Spleen (tissue), 11 donors: ENCODE results near the gene PRDX4. TPM values are rescaled to one million over a fixed set of nuclear protein-coding genes. Genes with fewer than 3 reads are reported as not detected.
"Not testable (repeated sequence)": the region's sequence is repeated elsewhere in the genome, so short reads cannot be mapped to it uniquely, and the experiment has no call there.

Experiments used
- DNase-seq: peaks from one replicate; pipeline ENCODE4 v3.0.0-alpha.2; 2020
- H3K27ac ChIP-seq, 8 donors: fragments of 200-600 bp; sonication (generic) in 7 of 8; 1 replicate in 4 of 8; 2 replicates in 4 of 8; pipeline versions ENCODE4 v1.5.0 to v1.8.0; 2016 to 2021; ENCODE audit warnings: inconsistent platforms in 4 of 8, mild to moderate bottlenecking in 4 of 8, moderate library complexity in 1 of 8
- H3K27me3 ChIP-seq, 7 donors: fragments of 200-600 bp; sonication (generic) in 6 of 7; replicated peaks in 1 of 7; 1 replicate in 4 of 7; 2 replicates in 3 of 7; pipeline versions ENCODE4 v1.5.0 to v1.8.0; 2016 to 2021; ENCODE audit warnings: inconsistent platforms in 3 of 7, mild to moderate bottlenecking in 1 of 7
- H3K36me3 ChIP-seq, 6 donors: fragments of 200-600 bp; sonication (generic) in 5 of 6; 1 replicate in 4 of 6; 2 replicates in 2 of 6; pipeline versions ENCODE4 v1.5.0 to v1.8.0; 2016 to 2021; ENCODE audit warnings: inconsistent platforms in 2 of 6
- H3K4me1 ChIP-seq, 6 donors: fragments of 200-600 bp; sonication (generic) in 5 of 6; 1 replicate in 3 of 6; 2 replicates in 3 of 6; pipeline versions ENCODE4 v1.5.0 to v1.8.0; 2016 to 2021; ENCODE audit warnings: inconsistent platforms in 3 of 6
- H3K4me3 ChIP-seq, 8 donors: fragments of 200-600 bp; sonication (generic) in 7 of 8; 1 replicate in 4 of 8; 2 replicates in 4 of 8; pipeline versions ENCODE4 v1.5.0 to v1.8.0; 2016 to 2021; ENCODE audit warnings: inconsistent platforms in 4 of 8, mild to moderate bottlenecking in 4 of 8, moderate library complexity in 2 of 8
- H3K9me3 ChIP-seq, 8 donors: fragments of 200-600 bp; sonication (generic) in 7 of 8; 1 replicate in 4 of 8; 2 replicates in 4 of 8; pipeline versions ENCODE4 v1.5.0 to v1.8.0; 2016 to 2021; ENCODE audit warnings: inconsistent platforms in 4 of 8
- POLR2A ChIP-seq, 3 donors: fragments of 450-650 bp; IDR thresholded peaks; one replicate each; pipeline ENCODE4 v1.5.1; 2017; ENCODE audit warnings: antibody characterized with exemption in 3 of 3, mild to moderate bottlenecking in 1 of 3
- POLR2AphosphoS5 ChIP-seq, 3 donors: sonication (generic); formaldehyde crosslinking; IDR thresholded peaks; one replicate each; pipeline ENCODE4 v1.5.1; 2017; ENCODE audit warnings: antibody characterized with exemption in 3 of 3
- WGBS, 5 donors: extraction: QIAGEN DNeasy Blood & Tissue Kit in 3 of 5; methylation state at CpG; one replicate each; pipeline versions ENCODE4 v1.1.5 to v1.1.7; 2013 to 2018; 5-methylcytosine and 5-hydroxymethylcytosine counted together
- intact Hi-C: fragments of 100-400 bp; cut with DNase I; formaldehyde crosslinking; loops from one replicate; pipeline ENCODE4 v1.15.0; 2023; ENCODE audit warnings: low total_unique reads
- polyA plus RNA-seq, 3 donors: library from polyadenylated mRNA; stranded (reverse); fragments of 200-250 nt; gene quantifications; one replicate each; pipeline ENCODE4 v1.2.1, GENCODE V29; 2013
- total RNA-seq, 7 donors: library from RNA; depleted of rRNA in 3 of 7; stranded (reverse); fragments of >200 nt in 3 of 7; fragmentation: NEBNext Ultra II Directional in 4 of 7; extraction: Animal tissue kit (Norgen Biotek cat#: 25700) in 4 of 7; gene quantifications; one replicate each; pipeline versions ENCODE4 v1.1.0 to v1.2.1, GENCODE V29; 2016 to 2021
- TF ChIP-seq, protein P1 (sequence below), 11 experiments: fragments of 200-600 bp in 7 of 11; fragments of 450-650 bp in 4 of 11; sonication (generic) in 4 of 11; IDR thresholded peaks in 8 of 11; conservative IDR thresholded peaks in 3 of 11; 1 replicate in 7 of 11; 2 replicates in 4 of 11; pipeline versions ENCODE4 v1.4.0 to v1.8.0; 2016 to 2021; ENCODE audit warnings: antibody characterized with exemption in 11 of 11, inconsistent platforms in 4 of 11, mild to moderate bottlenecking in 1 of 11
- donor health status: healthy with polysubstance abuse.
- donor health status: DM: no; HTN: no; CAD: no; lungs with moderate emphysema.
- donor health status: DM: no; HTN: no; CAD: no.
- donor health status: Bipolar disorder and iron deficiency.
- donor health status: healthy.
- donor health status: DM: no; HTN: no; CAD: no.
- donor health status: DM: yes; HTN: yes; CAD: no.

The PRDX4 gene
- total and polyA plus RNA-seq, 10 donors = 13.5 to 107 (median 38.1) TPM

DNA sequence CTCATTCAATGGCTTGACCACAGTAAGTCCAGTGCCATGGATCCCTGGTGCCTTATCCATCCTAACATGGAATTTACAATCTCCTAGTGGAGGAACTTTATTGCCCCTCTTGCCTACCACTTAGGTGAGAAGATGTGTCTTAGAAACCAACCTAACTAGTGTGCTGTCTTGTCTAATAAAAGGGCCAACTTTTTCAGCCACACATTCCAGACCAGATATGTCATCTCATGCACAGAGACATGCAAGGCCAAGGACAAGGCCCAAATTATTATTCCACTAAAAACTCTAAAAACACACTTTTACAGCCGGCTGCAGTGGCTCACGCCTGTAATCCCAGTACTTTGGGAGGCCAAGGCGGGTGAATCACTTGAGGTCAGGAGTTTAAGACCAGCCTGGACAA is 10.6 kb upstream of the PRDX4 start:
- WGBS, 5 donors = 66 to 96% (median 91%) methylated on average over 3 of the region's 3 CpGs
- no peaks in the 10 kb centered on the region for H3K4me1 ChIP-seq

GRCh38 chrX:23659339-23659738 is 8.0 kb upstream of the PRDX4 start:
- Histone ChIP-seq H3K27ac (no peak overlapping the region), H3K27me3 (peaks cover 0 to 7% (median 0%) of the 10 kb centered on the region in 7 donors), H3K36me3 (no peaks in the 10 kb centered on the region), H3K4me3 (no peak overlapping the region), H3K4me1 (peaks cover 0 to 9% (median 3%) of the 10 kb centered on the region in 6 donors), H3K9me3 (no peaks in the 10 kb centered on the region)
- no peak for DNase-seq
- intact Hi-C loops = no loop called here
- WGBS, 5 donors = 71 to 94% (median 86%) methylated on average over 4 of the region's 4 CpGs
- no peak for TF ChIP-seq POLR2A (IDR thresholded peaks at IDR 0.05)
- TF ChIP-seq, protein P1, sequence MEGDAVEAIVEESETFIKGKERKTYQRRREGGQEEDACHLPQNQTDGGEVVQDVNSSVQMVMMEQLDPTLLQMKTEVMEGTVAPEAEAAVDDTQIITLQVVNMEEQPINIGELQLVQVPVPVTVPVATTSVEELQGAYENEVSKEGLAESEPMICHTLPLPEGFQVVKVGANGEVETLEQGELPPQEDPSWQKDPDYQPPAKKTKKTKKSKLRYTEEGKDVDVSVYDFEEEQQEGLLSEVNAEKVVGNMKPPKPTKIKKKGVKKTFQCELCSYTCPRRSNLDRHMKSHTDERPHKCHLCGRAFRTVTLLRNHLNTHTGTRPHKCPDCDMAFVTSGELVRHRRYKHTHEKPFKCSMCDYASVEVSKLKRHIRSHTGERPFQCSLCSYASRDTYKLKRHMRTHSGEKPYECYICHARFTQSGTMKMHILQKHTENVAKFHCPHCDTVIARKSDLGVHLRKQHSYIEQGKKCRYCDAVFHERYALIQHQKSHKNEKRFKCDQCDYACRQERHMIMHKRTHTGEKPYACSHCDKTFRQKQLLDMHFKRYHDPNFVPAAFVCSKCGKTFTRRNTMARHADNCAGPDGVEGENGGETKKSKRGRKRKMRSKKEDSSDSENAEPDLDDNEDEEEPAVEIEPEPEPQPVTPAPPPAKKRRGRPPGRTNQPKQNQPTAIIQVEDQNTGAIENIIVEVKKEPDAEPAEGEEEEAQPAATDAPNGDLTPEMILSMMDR (IDR thresholded peaks at IDR 0.05 in 8 of 11, conservative IDR thresholded peaks at IDR 0.05 in 3 of 11) = no peak
- TF ChIP-seq POLR2AphosphoS5 (IDR thresholded peaks at IDR 0.05) = no peak

More for the DNA sequence above, 10.6 kb upstream of the PRDX4 start:
- intact Hi-C loops = no loop called here
- Histone ChIP-seq H3K9me3 (no peaks in the 10 kb centered on the region), H3K27ac (no peak overlapping the region), H3K36me3 (no peaks in the 10 kb centered on the region), H3K4me3 (no peak overlapping the region), H3K27me3 (peaks cover 0 to 7% (median 0%) of the 10 kb centered on the region in 7 donors)
- DNase-seq = no peak
- TF ChIP-seq POLR2AphosphoS5 (IDR thresholded peaks at IDR 0.05) = no peak
- TF ChIP-seq POLR2A (IDR thresholded peaks at IDR 0.05) = no peak
- TF ChIP-seq, protein P1 (IDR thresholded peaks at IDR 0.05 in 8 of 11, conservative IDR thresholded peaks at IDR 0.05 in 3 of 11) = no peak

- H3K9me3 ChIP-seq, intact Hi-C loops, H3K36me3 ChIP-seq, H3K4me3 ChIP-seq, H3K27me3 ChIP-seq, H3K4me1 ChIP-seq, DNase-seq, H3K27ac ChIP-seq: not testable (repeated sequence)
- WGBS, 5 donors = 44 to 58% (median 48%) methylated on average over 5 to 8 of the region's 8 CpGs
Measured at GRCh38 chrX:23660083-23660765, 7.1 kb upstream of the PRDX4 start.

- Histone ChIP-seq H3K27ac (no peak overlapping the region), H3K4me1 (peaks cover 0 to 9% (median 3%) of the 10 kb centered on the region in 6 donors), H3K9me3 (no peaks in the 10 kb centered on the region), H3K27me3 (no peaks in the 10 kb centered on the region), H3K36me3 (no peaks in the 10 kb centered on the region), H3K4me3 (no peak overlapping the region)
- intact Hi-C loops = no loop called here
- TF ChIP-seq, protein P1 (IDR thresholded peaks at IDR 0.05 in 8 of 11, conservative IDR thresholded peaks at IDR 0.05 in 3 of 11) = no peak
- TF ChIP-seq POLR2AphosphoS5 (IDR thresholded peaks at IDR 0.05) (no peak), POLR2A (IDR thresholded peaks at IDR 0.05) (no peak)
- WGBS, 5 donors = 86 to 100% (median 89%) methylated on average over 1 to 2 of the region's 2 CpGs
- no peak for DNase-seq
Measured at GRCh38 chrX:23660766-23661132, 6.5 kb upstream of the PRDX4 start.
